Measurements from ENCODE around the gene CA5A. TPM values are rescaled to one million over a fixed set of nuclear protein-coding genes. Genes with fewer than 3 reads are reported as not detected.
"Not testable (repeated sequence)": the region's sequence is repeated elsewhere in the genome, so short reads cannot be mapped to it uniquely, and the experiment has no call there.

The CA5A gene
- total RNA-seq, 3 donors from 2014 or later (not counting 1 experiment from before 2014, with no cell fraction given), result not detected

- no peaks in the 10 kb centered on the region for H3K36me3 Mint-ChIP-seq
- peak overlapping the region; percentile 75 for H3K4me3 Mint-ChIP-seq
- Histone ChIP-seq H3K4me1 (ENCODE audit: control insufficient read depth, insufficient read depth, low read length) (peaks cover 43% of the 10 kb centered on the region), H3K27me3 (ENCODE audit: control insufficient read depth, insufficient read depth, low read length) (no peaks in the 10 kb centered on the region), H3K4me3 (ENCODE audit: low read length) (no peak overlapping the region), H3K9me3 (ENCODE audit: control insufficient read depth, insufficient read depth, low read length) (no peaks in the 10 kb centered on the region), H3K36me3 (ENCODE audit: control insufficient read depth, insufficient read depth, low read length) (no peaks in the 10 kb centered on the region), H3K27ac (ENCODE audit: low read length) (no peak overlapping the region)
- TF ChIP-seq CTCF (IDR thresholded peaks at IDR 0.05), result no peak
- peak overlapping the region; percentile 74 to 85 for H3K27ac Mint-ChIP-seq
- H3K4me1 Mint-ChIP-seq, result peaks cover 29 to 31% of the 10 kb centered on the region in 2 donors
- H3K9me3 Mint-ChIP-seq, result no peaks in the 10 kb centered on the region
- ATAC-seq (peak in 2 of 3 donors; percentile 28 to 48), DNase-seq (peak; percentile 22 to 65)
- 39% methylated on average over 20 of the region's 20 CpGs for WGBS (ENCODE audit: insufficient coverage)
- no peaks in the 10 kb centered on the region for H3K27me3 Mint-ChIP-seq (ENCODE audit: low read depth in 2 of 2)
- intact Hi-C loops (cut with micrococcal nuclease), result no loop called here
Observed at GRCh38 chr16:87897521-87898505, 38.5 kb downstream of the CA5A start.

DNA sequence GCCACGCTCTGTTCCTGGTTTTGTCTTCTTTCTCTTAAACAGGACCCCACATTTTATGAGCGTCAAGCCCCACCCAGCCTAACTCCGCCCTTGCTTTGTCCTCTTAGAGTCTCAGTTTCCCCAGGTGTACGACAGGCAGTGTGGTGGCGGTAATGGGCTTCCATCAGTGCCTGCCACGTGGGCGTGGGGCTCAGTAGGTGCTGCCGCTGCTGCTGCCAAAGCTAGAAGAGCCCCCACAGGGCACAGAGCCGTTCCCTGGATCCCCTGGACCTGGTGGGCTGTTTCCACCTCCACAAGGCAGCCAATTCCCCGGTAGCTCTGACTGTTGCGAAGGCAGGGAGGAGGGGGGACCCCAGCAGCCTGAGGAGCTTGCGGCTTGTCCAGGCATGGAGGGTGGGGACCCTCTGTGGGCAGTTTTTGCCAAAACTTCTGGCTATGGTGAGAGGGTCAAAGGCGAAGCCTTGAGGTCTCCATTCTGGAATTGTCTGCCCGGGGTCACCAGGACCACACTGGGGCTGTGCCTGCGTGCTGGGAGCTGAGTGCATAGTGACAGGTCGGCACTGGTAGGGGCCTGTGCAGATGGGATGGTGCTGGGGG is 39.3 kb downstream of the CA5A start:
- peaks cover 43% of the 10 kb centered on the region for H3K4me1 ChIP-seq (ENCODE audit: control insufficient read depth, insufficient read depth, low read length)
- H3K36me3 ChIP-seq (ENCODE audit: control insufficient read depth, insufficient read depth, low read length); H3K4me3 ChIP-seq (ENCODE audit: low read length); intact Hi-C loops (cut with micrococcal nuclease); ATAC-seq; H3K27me3 Mint-ChIP-seq (ENCODE audit: low read depth in 2 of 2); DNase-seq; H3K9me3 Mint-ChIP-seq; H3K27me3 ChIP-seq (ENCODE audit: control insufficient read depth, insufficient read depth, low read length); H3K27ac ChIP-seq (ENCODE audit: low read length); H3K36me3 Mint-ChIP-seq; H3K9me3 ChIP-seq (ENCODE audit: control insufficient read depth, insufficient read depth, low read length): not testable (repeated sequence)
- Mint-ChIP-seq H3K27ac (peak overlapping the region; percentile 74 to 85), H3K4me1 (peaks cover 29 to 31% of the 10 kb centered on the region in 2 donors), H3K4me3 (peak overlapping the region; percentile 53)
- WGBS (ENCODE audit: insufficient coverage), result 82% methylated on average over 16 of the region's 16 CpGs

DNA sequence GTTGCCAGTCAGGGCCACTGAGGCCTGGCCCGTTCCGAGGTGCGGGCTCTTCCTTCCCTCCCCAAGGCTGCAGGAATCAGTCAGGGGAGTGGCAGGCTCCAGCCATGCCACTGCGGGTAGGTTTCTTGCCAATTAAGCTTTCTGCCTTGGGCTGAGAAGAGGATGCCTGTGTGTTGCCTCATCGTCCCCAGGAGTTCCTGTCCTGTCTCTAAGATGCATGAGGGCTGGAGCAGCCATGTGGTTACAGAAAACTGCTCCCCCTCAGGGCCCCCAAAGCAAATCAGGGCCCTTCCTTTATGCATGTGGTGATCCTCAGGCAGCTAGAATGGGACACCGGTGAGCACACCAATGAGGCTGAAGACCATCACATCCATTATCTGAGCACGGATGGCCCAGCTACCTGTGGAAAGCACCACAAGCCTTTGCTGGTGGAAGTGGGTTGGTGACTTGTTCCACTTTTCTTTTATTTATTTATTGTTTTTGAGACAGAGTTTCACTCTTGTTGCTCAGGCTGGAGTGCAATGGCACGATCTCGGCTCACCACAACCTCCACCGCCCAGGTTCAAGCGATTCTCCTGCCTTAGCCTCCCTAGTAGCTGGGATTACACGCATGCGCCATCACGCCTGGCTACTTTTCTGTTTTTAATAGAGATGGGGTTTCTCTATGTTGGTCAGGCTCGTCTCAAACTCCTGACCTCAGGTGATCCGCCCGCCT is 40.0 kb downstream of the CA5A start:
- not testable (repeated sequence) for H3K27me3 ChIP-seq (ENCODE audit: control insufficient read depth, insufficient read depth, low read length); H3K27me3 Mint-ChIP-seq (ENCODE audit: low read depth in 2 of 2)

GRCh38 chr16:87895641-87896141 is 40.6 kb downstream of the CA5A start:
- no peaks in the 10 kb centered on the region for H3K27me3 Mint-ChIP-seq (ENCODE audit: low read depth in 2 of 2)
- DNase-seq (peak; percentile 54 to 77), ATAC-seq (peak; percentile 82 to 89 (median 89))
- H3K27me3 ChIP-seq (ENCODE audit: control insufficient read depth, insufficient read depth, low read length), result no peaks in the 10 kb centered on the region
- H3K4me3 Mint-ChIP-seq, result peak overlapping the region; percentile 54
- 6% methylated on average over 10 of the region's 10 CpGs for WGBS (ENCODE audit: insufficient coverage)
- intact Hi-C loops (cut with micrococcal nuclease), result no loop called here
- peak overlapping the region; percentile 38 for H3K27ac ChIP-seq (ENCODE audit: low read length)
- H3K9me3 ChIP-seq (ENCODE audit: control insufficient read depth, insufficient read depth, low read length), result no peaks in the 10 kb centered on the region
- peaks cover 29 to 31% of the 10 kb centered on the region in 2 donors for H3K4me1 Mint-ChIP-seq
- TF ChIP-seq CTCF (IDR thresholded peaks at IDR 0.05), result no peak
- peak overlapping the region; percentile 85 to 86 for H3K27ac Mint-ChIP-seq
- H3K4me1 ChIP-seq (ENCODE audit: control insufficient read depth, insufficient read depth, low read length), result peaks cover 43% of the 10 kb centered on the region
- H3K9me3 Mint-ChIP-seq, result no peaks in the 10 kb centered on the region
- no peaks in the 10 kb centered on the region for H3K36me3 ChIP-seq (ENCODE audit: control insufficient read depth, insufficient read depth, low read length)
- H3K36me3 Mint-ChIP-seq, result no peaks in the 10 kb centered on the region
- H3K4me3 ChIP-seq (ENCODE audit: low read length), result no peak overlapping the region

More for the DNA sequence above, 40.0 kb downstream of the CA5A start:
- Histone ChIP-seq H3K27ac (ENCODE audit: low read length) (peak overlapping the region; percentile 38), H3K4me1 (ENCODE audit: control insufficient read depth, insufficient read depth, low read length) (peaks cover 43% of the 10 kb centered on the region)
- H3K9me3 Mint-ChIP-seq; H3K36me3 Mint-ChIP-seq; intact Hi-C loops (cut with micrococcal nuclease); H3K9me3 ChIP-seq (ENCODE audit: control insufficient read depth, insufficient read depth, low read length); H3K4me3 ChIP-seq (ENCODE audit: low read length); H3K36me3 ChIP-seq (ENCODE audit: control insufficient read depth, insufficient read depth, low read length): not testable (repeated sequence)
- 67% methylated on average over 16 of the region's 17 CpGs for WGBS (ENCODE audit: insufficient coverage)
- ATAC-seq (peak; percentile 10 to 38 (median 12)), DNase-seq (peak in 1 of 2 donors; percentile 25)
- Mint-ChIP-seq H3K27ac (peak overlapping the region; percentile 85 to 86), H3K4me1 (peaks cover 29 to 31% of the 10 kb centered on the region in 2 donors), H3K4me3 (peak overlapping the region; percentile 54)

DNA sequence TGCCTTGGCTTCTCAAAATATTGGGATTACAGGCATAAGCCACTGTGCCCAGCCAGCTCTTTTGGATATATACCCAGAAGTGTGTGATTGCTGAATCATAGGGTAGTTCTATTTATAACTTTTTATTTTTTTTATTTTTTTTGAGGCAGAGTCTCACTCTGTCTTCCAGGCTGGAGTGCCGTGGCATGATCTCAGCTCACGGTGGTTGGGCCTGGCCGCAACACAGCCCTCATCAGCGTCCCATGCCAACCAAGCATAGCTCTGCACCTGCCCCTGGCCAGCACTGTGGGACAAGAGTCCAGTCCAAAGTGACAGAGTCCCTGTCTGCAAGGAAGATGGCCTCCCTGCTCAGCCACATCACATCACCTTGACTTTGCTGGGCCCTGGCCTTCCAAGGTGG is 42.3 kb downstream of the CA5A start:
- H3K36me3 ChIP-seq (ENCODE audit: control insufficient read depth, insufficient read depth, low read length); intact Hi-C loops (cut with micrococcal nuclease): not testable (repeated sequence)
- WGBS (ENCODE audit: insufficient coverage), result 68% methylated on average over 4 of the region's 4 CpGs

More for the DNA sequence above, 42.3 kb downstream of the CA5A start:
- not testable (repeated sequence) for ATAC-seq; H3K27ac ChIP-seq (ENCODE audit: low read length); H3K9me3 Mint-ChIP-seq; H3K9me3 ChIP-seq (ENCODE audit: control insufficient read depth, insufficient read depth, low read length); DNase-seq; H3K27me3 Mint-ChIP-seq (ENCODE audit: low read depth in 2 of 2); H3K4me3 Mint-ChIP-seq; H3K4me3 ChIP-seq (ENCODE audit: low read length); H3K27ac Mint-ChIP-seq; H3K36me3 Mint-ChIP-seq; H3K27me3 ChIP-seq (ENCODE audit: control insufficient read depth, insufficient read depth, low read length)
- peaks cover 29 to 31% of the 10 kb centered on the region in 2 donors for H3K4me1 Mint-ChIP-seq
- H3K4me1 ChIP-seq (ENCODE audit: control insufficient read depth, insufficient read depth, low read length), result peaks cover 42% of the 10 kb centered on the region
